ENCODE data around the gene CADPS2. TPM values are rescaled to one million over a fixed set of nuclear protein-coding genes. Genes with fewer than 3 reads are reported as not detected.
A peak's percentile ranks its signal among the peaks of the same experiment; 100 is the strongest.

Gene CADPS2
- total RNA-seq, 1 experiment from 2014 or later = 12.2 TPM

DNA sequence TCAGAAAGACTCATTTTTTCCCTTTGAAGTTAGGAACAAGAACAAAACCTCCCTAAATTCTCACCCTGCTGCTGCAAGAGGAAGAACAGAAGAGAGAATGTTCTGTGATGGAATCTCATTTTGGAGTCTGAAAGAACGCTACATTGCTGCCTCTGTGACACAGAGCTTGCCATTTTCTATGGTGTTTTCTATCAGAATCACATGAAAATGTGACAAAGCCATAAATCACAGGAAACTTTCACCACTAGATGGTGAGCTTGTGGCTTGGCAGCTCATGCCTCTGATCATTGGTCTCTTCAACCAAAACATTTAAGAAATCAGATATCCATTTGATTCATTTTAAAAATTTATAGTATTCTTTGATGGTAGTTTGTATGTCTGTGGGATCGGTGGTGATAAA, 82.9 kb downstream of the CADPS2 start:
- ChIA-PET CTCF (interaction anchor here (0.5 to 2.8 kb wide), 41 partner anchors 9 to 1067 kb away, joined by 3 to 41 read pairs (median 4); partner anchors contain the start of gene CADPS2), POLR2A (interaction anchor here (0.5 to 1.1 kb wide), 2 partner anchors 75 to 497 kb away, joined by 3 to 5 read pairs; no protein-coding TSS in a partner anchor)
- DNase-seq (ENCODE audit: low spot score) = no peak
- no peaks in the 10 kb centered on the region for H3K9me3 Mint-ChIP-seq
- no peaks in the 10 kb centered on the region for H3K36me3 Mint-ChIP-seq
- peaks cover 36% of the 10 kb centered on the region for H3K4me1 Mint-ChIP-seq
- no peak overlapping the region for H3K4me3 Mint-ChIP-seq
- peak; percentile 56 for ATAC-seq
- no peaks in the 10 kb centered on the region for H3K27me3 Mint-ChIP-seq (ENCODE audit: low read depth)
- peak overlapping the region; percentile 63 for H3K27ac Mint-ChIP-seq
- TF ChIP-seq ZNF416 (CRISPR knock-in tag; IDR thresholded peaks at IDR 0.05) = no peak
- TF ChIP-seq, protein P1, sequence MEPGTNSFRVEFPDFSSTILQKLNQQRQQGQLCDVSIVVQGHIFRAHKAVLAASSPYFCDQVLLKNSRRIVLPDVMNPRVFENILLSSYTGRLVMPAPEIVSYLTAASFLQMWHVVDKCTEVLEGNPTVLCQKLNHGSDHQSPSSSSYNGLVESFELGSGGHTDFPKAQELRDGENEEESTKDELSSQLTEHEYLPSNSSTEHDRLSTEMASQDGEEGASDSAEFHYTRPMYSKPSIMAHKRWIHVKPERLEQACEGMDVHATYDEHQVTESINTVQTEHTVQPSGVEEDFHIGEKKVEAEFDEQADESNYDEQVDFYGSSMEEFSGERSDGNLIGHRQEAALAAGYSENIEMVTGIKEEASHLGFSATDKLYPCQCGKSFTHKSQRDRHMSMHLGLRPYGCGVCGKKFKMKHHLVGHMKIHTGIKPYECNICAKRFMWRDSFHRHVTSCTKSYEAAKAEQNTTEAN (CRISPR knock-in tag; IDR thresholded peaks at IDR 0.05) = no peak
- no peak for TF ChIP-seq CBFB (CRISPR knock-in tag; IDR thresholded peaks at IDR 0.05; ENCODE audit: low read depth)
- no peak for TF ChIP-seq PRRX2 (CRISPR knock-in tag; IDR thresholded peaks at IDR 0.05)
- no peak for TF ChIP-seq ATF1 (CRISPR knock-in tag; IDR thresholded peaks at IDR 0.05)

DNA sequence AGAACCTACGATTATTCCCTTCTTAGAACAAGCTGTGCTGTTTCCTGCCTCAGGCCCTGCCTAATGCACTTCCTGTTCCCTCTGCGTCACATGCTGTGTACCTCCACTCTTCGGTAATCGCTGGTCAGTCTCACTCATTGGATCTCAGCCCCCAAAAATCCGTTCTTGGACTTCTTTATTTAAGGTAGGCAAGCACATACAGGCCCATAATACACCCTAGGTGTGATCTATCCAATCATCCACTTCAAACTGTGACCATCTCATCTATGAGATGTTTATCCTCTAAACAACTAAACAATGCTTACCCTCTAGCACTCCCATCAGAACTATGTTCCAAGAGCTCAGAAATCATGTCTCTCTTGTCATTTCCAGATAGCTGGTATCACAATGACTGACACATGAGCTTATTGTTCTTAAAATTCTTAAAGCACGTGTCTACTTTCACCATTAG, 83.9 kb downstream of the CADPS2 start:
- TF ChIP-seq, protein P2, sequence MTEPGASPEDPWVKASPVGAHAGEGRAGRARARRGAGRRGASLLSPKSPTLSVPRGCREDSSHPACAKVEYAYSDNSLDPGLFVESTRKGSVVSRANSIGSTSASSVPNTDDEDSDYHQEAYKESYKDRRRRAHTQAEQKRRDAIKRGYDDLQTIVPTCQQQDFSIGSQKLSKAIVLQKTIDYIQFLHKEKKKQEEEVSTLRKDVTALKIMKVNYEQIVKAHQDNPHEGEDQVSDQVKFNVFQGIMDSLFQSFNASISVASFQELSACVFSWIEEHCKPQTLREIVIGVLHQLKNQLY (CRISPR knock-in tag; IDR thresholded peaks at IDR 0.05) = no peak
- TF ChIP-seq, protein P3, sequence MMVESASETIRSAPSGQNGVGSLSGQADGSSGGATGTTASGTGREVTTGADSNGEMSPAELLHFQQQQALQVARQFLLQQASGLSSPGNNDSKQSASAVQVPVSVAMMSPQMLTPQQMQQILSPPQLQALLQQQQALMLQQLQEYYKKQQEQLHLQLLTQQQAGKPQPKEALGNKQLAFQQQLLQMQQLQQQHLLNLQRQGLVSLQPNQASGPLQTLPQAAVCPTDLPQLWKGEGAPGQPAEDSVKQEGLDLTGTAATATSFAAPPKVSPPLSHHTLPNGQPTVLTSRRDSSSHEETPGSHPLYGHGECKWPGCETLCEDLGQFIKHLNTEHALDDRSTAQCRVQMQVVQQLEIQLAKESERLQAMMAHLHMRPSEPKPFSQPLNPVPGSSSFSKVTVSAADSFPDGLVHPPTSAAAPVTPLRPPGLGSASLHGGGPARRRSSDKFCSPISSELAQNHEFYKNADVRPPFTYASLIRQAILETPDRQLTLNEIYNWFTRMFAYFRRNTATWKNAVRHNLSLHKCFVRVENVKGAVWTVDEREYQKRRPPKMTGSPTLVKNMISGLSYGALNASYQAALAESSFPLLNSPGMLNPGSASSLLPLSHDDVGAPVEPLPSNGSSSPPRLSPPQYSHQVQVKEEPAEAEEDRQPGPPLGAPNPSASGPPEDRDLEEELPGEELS (CRISPR knock-in tag; IDR thresholded peaks at IDR 0.05) = no peak
- TF ChIP-seq, protein P4, sequence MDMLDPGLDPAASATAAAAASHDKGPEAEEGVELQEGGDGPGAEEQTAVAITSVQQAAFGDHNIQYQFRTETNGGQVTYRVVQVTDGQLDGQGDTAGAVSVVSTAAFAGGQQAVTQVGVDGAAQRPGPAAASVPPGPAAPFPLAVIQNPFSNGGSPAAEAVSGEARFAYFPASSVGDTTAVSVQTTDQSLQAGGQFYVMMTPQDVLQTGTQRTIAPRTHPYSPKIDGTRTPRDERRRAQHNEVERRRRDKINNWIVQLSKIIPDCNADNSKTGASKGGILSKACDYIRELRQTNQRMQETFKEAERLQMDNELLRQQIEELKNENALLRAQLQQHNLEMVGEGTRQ (CRISPR knock-in tag; IDR thresholded peaks at IDR 0.05) = peak; percentile 70
- TF ChIP-seq, protein P5, sequence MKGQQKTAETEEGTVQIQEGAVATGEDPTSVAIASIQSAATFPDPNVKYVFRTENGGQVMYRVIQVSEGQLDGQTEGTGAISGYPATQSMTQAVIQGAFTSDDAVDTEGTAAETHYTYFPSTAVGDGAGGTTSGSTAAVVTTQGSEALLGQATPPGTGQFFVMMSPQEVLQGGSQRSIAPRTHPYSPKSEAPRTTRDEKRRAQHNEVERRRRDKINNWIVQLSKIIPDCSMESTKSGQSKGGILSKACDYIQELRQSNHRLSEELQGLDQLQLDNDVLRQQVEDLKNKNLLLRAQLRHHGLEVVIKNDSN (CRISPR knock-in tag; IDR thresholded peaks at IDR 0.05) = peak; percentile 43; the same call in 1 of the 2 replicates
- TF ChIP-seq SMAD3 (CRISPR knock-in tag; IDR thresholded peaks at IDR 0.05; ENCODE audit: borderline replicate concordance) (no peak), CREM (CRISPR knock-in tag; IDR thresholded peaks at IDR 0.05) (no peak)
- Mint-ChIP-seq H3K9me3 (no peaks in the 10 kb centered on the region), H3K27ac (peak overlapping the region; percentile 34), H3K4me3 (no peak overlapping the region), H3K36me3 (no peaks in the 10 kb centered on the region), H3K27me3 (ENCODE audit: low read depth) (no peaks in the 10 kb centered on the region), H3K4me1 (peaks cover 36% of the 10 kb centered on the region)
- POLR2A ChIA-PET = no interaction called here
- CTCF ChIA-PET = interaction anchor here (0.7 to 2.8 kb wide), 10 partner anchors 11 to 352 kb away, joined by 3 to 41 read pairs (median 4); partner anchors contain the start of gene CADPS2
- DNase-seq (ENCODE audit: low spot score) = no peak
- ATAC-seq = peak; percentile 93

DNA sequence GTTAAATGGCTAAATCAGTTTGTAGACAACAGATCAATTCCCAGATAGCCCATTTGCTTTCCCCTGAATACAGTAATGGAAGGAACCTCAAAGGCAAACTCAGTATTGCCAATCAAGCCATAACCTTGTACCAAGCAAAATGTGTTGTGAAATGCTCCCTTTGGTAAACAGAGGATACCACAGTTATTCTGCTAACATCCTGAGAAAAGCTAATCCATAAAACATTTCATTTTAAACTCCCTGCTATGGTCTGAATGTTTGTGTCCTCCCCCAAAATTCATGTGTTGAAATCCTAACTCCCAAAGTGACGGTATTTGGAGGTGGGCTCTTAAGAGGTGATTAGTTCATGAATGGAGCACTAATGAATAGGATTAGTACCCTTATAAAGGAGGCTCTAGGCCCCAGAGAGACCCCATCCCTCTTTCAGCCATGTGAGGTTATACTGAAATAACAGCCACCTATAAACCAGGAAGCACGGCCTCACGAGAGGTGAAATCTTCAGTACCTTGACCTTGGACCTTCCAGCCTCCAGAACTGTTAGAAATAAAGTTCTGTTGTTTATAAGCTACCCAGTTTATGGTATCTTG, 94.2 kb downstream of the CADPS2 start:
- TF ChIP-seq JUN (CRISPR knock-in tag; IDR thresholded peaks at IDR 0.05) = no peak
- no peak for TF ChIP-seq TEAD1 (CRISPR knock-in tag; IDR thresholded peaks at IDR 0.05)
- no peak for TF ChIP-seq FOXK1 (CRISPR knock-in tag; IDR thresholded peaks at IDR 0.05)
- 0 out of 2 replicates have a peak overlapping the region, but pooled peaks have one; percentile 64 for H3K27ac Mint-ChIP-seq
- H3K36me3 Mint-ChIP-seq = 0 out of 2 replicates have a peak, but pooled peaks cover 3% of the 10 kb centered on the region
- ChIA-PET CTCF (interaction anchor here (0.5 to 1.7 kb wide), 3 partner anchors 10 to 1236 kb away, joined by 3 to 6 read pairs (median 3); no protein-coding TSS in a partner anchor), POLR2A (no interaction called here)
- DNase-seq (ENCODE audit: low spot score) (no peak), ATAC-seq (peak; percentile 64)
- peaks cover 60% of the 10 kb centered on the region for H3K4me1 Mint-ChIP-seq
- H3K9me3 Mint-ChIP-seq = peaks cover 14% of the 10 kb centered on the region
- no peak overlapping the region for H3K4me3 Mint-ChIP-seq
- H3K27me3 Mint-ChIP-seq (ENCODE audit: low read depth) = no peaks in the 10 kb centered on the region

All from WTC11 (cell line).